Stimulated activated CD4-positive, alpha-beta T cell treated with anti-CD3 and anti-CD28 coated beads, Interleukin-1b, Interleukin-23, amount 100 ng/mL, for 48 hours (primary cell): ENCODE results near the gene NRP1.

Experiments used
- DNase-seq: peaks from one replicate; pipeline ENCODE4 v3.0.0-alpha.2; 2020

NRP1 gene

GRCh38 chr10:33201056-33201780, 133.2 kb downstream of the NRP1 start:
- no peak for DNase-seq

DNA sequence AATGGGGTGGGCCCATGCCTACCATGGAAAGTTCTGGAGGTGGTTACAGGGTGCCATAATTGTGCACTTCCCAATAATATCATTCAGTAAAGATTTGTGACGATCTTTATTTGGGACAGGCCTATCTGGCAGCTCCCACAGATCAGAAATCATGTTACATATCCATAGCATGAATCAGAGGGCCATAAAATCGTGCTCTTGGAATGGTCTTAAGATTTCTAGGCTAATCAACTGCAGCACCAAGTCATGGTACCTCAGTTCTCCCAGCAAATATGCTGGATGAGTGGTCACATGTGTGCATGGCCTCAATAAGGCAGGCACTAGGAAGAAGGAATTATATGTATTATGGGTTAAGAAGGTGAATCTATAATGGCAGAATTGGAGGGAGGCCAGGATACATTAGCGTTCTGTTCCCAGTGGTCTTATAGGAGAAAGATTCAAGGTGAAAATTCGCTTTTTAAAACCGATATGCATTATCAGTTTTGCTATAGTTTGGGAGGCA, 134.7 kb downstream of the NRP1 start:
- DNase-seq, result no peak

- no peak for DNase-seq
Measured at GRCh38 chr10:33198610-33199009, 135.9 kb downstream of the NRP1 start.

- DNase-seq, result no peak
Measured at GRCh38 chr10:33196710-33197491, 137.6 kb downstream of the NRP1 start.

DNA sequence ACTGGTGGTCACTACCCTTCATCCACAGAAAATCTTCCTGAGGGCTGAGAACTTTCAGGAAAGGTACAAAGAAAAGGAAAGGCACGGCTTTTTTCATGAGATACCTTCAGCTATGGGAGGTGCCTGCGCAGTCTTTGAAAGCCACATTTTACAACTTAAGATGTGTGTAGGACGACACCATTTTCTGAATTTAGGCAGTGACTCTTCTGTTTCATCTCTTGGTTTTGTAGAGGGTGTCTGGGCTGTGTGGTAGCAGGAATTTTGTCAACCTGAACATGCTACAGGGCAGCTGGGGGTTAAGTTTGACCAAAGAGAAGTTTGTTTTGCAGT, 138.1 kb downstream of the NRP1 start:
- no peak for DNase-seq

GRCh38 chr10:33195608-33196376, 138.7 kb downstream of the NRP1 start:
- DNase-seq, result no peak

GRCh38 chr10:33193701-33194521, 140.6 kb downstream of the NRP1 start:
- DNase-seq, result no peak

- peak; percentile 74 for DNase-seq
Measured at GRCh38 chr10:33193057-33193700, 141.3 kb downstream of the NRP1 start.

- DNase-seq, result no peak
Measured at GRCh38 chr10:33192190-33192589, 142.3 kb downstream of the NRP1 start.

GRCh38 chr10:33190406-33190805, 144.1 kb downstream of the NRP1 start:
- DNase-seq, result no peak

DNA sequence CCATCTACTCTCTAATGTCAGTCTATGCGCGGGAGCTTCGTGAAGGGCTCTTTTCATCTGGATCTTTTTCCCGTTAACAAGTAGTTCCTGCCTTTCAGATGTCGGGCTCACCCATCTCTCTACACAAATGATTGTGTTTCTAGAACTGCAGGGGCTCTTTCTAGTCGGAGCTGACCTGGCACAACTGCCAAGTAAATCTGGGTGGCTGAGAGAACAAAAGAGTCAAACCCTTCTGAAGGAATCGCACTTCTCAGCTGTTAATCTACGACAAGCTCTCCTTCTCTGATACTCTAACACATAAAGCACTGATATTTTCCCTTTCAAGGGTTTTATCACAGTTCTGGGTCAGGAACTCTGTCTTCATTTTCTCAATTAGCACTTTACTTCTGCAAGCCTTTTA, 144.7 kb downstream of the NRP1 start:
- no peak for DNase-seq

GRCh38 chr10:33189363-33189762, 145.1 kb downstream of the NRP1 start:
- no peak for DNase-seq

DNA sequence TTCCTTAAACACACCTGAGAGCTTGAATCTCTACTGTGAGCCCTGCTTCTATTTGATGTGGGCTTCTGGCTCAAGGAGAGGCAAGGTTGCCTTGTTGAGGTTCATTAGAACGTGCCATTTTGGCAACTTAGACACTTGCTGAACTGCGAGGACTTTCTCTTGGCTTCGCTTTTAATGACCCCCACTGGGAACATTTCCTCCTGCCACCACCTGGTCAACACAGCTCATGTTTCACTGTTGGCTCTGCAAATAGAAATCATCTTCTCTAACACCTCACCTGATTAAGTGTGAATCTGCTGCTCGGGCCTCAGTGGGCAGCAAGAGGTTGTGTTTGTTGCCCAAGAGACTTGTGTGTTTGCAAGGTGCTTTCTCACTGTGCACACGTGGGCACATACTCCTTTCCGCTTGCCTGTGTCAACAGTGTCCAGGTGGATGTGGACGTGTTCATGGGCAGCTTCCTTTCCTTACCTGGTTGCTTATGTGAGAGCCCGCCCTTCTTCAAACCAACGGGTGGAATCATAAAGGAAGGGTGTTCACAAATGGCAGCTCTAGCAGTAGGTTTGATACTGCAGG, 147.0 kb downstream of the NRP1 start:
- no peak for DNase-seq

DNA sequence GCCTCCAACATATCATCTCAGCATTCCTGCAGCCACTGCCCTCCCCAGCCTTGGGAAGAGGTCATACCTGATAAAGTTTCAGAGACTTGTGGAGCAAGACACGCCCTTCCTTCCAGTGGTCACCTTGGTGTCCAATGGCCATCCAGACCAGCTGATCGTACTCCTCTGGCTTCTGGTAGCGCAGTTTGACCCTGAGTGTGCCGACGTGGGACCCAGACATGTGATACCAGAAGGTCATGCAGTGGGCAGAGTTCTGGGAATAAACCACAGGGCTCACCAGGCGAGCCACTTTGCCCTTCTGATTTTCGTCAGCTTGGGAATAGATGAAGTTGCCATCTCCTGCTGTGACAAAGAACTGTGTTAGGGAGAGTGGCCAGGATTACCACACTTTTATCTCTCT, 148.3 kb downstream of the NRP1 start:
- no peak for DNase-seq

DNA sequence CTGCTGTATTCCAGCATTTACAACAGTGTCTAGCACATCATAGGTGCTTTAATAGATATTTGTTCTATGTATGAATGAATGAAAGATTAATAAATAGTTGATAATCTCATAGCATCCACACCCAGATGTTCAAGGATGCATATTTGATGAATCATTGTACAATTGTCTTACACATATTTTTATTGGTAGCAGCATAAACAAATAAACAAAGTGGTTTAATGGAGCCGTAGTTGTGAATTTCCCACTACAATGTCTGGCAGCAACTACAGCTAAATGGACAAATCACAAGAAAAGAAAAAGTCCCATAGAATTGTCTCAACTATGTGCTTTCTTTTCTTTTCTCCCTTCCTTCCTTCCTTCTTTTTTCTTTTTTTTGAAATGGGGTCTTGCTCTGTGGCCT, 150.8 kb downstream of the NRP1 start:
- DNase-seq, result no peak

DNA sequence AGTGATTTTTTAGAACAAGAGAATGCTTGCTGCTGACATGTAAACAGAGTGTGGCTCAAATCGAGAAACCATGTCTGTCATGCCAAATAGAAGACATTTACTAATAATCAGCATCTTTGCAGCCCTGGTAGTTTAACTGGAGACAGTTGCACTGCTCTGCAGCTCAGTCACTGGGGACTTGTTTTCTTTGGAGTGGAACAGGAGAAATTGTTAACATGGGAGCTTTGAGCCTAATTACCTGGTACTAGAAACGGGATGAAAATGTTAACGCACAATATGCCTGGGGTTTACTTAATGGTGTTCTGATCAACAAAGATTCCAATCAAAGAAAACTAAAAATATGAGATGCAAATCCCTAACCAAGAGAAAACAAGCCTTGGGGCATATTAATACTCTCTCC, 153.5 kb downstream of the NRP1 start:
- DNase-seq, result no peak

DNA sequence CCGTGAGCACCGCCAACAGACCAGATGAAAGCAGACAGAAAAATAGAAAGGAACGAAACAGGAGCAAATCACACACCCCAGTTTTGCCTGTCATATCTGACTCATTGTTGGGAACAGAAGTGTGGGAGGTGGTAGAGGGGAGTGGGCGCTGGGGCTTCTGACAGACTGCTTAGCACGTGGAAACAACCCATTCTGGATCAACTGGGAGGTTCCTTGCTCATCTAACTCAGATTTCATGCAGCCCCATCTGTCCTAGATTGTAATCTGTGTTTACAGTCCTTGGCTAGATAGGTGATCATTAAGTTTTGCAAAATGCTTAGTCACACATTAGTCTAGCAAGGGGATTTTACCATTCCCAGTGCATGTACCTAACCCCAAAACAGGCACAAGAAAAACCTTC, 154.1 kb downstream of the NRP1 start:
- peak; percentile 8 for DNase-seq

DNA sequence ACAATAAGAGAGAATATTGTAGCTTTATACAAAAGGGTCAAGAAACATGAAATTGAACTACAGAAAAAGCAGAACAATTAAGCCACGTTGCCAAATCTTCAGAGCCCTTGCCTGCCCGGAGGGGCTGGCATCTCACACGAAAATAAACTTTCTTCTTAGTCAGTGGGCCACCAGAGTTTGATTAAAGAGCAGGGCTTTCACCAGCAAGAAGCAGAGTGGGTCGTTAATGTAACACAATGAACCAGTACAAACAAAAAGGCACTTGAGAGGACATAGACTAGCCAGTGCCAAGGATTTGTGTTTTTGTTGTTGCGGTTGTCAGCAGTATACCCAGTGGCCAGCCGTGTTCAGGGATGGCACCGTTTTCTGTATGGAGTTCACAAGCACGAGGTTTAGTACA, 155.4 kb downstream of the NRP1 start:
- no peak for DNase-seq

- no peak for DNase-seq
Measured at GRCh38 chr10:33178026-33178755, 156.3 kb downstream of the NRP1 start.

DNA sequence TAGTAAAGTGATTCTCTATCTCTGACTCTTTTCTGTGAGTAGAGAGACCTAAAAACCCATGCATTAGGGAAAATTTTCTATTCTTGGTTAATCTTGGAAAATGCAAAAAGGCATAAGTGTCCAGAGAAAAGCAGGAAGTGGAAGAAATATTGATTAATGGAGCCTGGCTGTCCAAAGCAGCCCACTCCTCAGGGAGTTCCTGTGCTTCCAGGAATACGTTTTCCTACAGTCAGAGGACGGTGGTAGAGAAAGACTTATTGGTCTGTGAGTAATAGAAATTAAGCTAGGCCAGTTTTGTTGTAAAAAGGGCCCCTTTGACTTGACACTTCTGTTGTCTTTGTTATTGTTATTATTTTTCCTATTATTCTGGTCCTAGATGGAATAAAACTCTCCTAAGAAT, 157.8 kb downstream of the NRP1 start:
- no peak for DNase-seq
